ENCODE data around the gene GTF2IRD1. TPM values are rescaled to one million over a fixed set of nuclear protein-coding genes. Genes with fewer than 3 reads are reported as not detected.

GTF2IRD1 gene
- total and polyA plus RNA-seq, 2 of the 13 experiments (the other 11 are each of a cell fraction or from before 2014, with no cell fraction given): 16.5 to 26.7 TPM

- FAIRE-seq: no peak
- intact Hi-C loops (cut with micrococcal nuclease; ENCODE audit: unreplicated experiment): no loop called here
Measured at GRCh38 chr7:74499835-74500388, 46.2 kb downstream of the GTF2IRD1 start.

DNA sequence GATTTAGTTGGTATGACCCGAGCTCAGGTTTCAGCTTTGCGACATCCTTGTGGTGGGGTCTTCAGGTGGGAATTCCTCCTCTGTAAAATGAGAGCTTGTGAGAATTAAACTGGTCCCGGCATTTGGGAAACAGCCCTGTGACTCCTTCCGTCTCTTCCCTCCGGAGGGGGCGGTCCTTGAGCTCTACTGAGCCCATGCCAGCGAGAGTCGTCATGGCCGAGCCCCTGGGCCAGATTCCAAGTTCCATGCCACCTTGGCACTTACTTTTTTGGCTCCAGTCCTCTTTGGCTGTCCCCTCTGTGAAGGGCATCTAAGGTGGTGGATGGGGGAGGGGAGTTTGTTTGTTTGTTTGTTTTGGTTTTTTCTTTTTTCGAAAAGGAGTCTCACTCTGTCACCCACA, 47.6 kb downstream of the GTF2IRD1 start:
- Histone ChIP-seq H3K9me3 (ENCODE audit: low read length) (no peaks in the 10 kb centered on the region), H3K36me3 (replicated peaks in 1 of 2; ENCODE audit: control insufficient read depth in 1 of 2, insufficient read depth in 2 of 2, low read length in 2 of 2) (peaks cover 1 to 5% of the 10 kb centered on the region in 2 experiments; a peak in 2 of 5 replicates), H3K4me2 (ENCODE audit: low read depth, low read length) (no peak overlapping the region), H2AFZ (ENCODE audit: low read length) (no peak overlapping the region), H3K27ac (ENCODE audit: extremely low read length, insufficient read depth, low read length) (no peak overlapping the region), H3K79me2 (ENCODE audit: insufficient read depth, low read length) (peaks cover 8% of the 10 kb centered on the region), H3K27me3 (ENCODE audit: control insufficient read depth in 1 of 2, insufficient read depth in 2 of 2, low read length in 2 of 2) (no peaks in the 10 kb centered on the region), H3K4me1 (ENCODE audit: insufficient read depth, low read length) (peaks cover 21% of the 10 kb centered on the region), H3K4me3 (replicated peaks in 1 of 3; ENCODE audit: insufficient read depth in 1 of 3, low read depth in 2 of 3, low read length in 3 of 3) (no peak overlapping the region), H4K20me1 (ENCODE audit: insufficient read depth, low read length) (peaks cover 7% of the 10 kb centered on the region; the same call in 1 of the 2 replicates), H3K9ac (ENCODE audit: insufficient read depth, low read depth, low read length) (no peak overlapping the region)
- in situ Hi-C loops (cut with HindIII; ENCODE audit: extremely low pct_ligation_motif_present, low pct_unique_long_range_greater_than_20kb) (no loop called here), intact Hi-C loops (cut with micrococcal nuclease; ENCODE audit: unreplicated experiment) (no loop called here)
- ChIA-PET CTCF (ENCODE audit: low intra/inter-chr PET ratio, low total read pairs) (no interaction called here), POLR2A (no interaction called here)
- BruUV-seq (replicated peaks): no TSS peak
- 95% methylated on average over 9 of the region's 10 CpGs for WGBS (ENCODE audit: low lambda C conversion rate)
- no peak for FAIRE-seq
- DNase-seq (ENCODE audit: low spot score): no peak
- no peak for ATAC-seq
- TF ChIP-seq, protein P1, sequence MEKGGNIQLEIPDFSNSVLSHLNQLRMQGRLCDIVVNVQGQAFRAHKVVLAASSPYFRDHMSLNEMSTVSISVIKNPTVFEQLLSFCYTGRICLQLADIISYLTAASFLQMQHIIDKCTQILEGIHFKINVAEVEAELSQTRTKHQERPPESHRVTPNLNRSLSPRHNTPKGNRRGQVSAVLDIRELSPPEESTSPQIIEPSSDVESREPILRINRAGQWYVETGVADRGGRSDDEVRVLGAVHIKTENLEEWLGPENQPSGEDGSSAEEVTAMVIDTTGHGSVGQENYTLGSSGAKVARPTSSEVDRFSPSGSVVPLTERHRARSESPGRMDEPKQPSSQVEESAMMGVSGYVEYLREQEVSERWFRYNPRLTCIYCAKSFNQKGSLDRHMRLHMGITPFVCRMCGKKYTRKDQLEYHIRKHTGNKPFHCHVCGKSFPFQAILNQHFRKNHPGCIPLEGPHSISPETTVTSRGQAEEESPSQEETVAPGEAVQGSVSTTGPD (CRISPR knock-in tag; IDR thresholded peaks at IDR 0.05): no peak
- TF ChIP-seq, protein P2, sequence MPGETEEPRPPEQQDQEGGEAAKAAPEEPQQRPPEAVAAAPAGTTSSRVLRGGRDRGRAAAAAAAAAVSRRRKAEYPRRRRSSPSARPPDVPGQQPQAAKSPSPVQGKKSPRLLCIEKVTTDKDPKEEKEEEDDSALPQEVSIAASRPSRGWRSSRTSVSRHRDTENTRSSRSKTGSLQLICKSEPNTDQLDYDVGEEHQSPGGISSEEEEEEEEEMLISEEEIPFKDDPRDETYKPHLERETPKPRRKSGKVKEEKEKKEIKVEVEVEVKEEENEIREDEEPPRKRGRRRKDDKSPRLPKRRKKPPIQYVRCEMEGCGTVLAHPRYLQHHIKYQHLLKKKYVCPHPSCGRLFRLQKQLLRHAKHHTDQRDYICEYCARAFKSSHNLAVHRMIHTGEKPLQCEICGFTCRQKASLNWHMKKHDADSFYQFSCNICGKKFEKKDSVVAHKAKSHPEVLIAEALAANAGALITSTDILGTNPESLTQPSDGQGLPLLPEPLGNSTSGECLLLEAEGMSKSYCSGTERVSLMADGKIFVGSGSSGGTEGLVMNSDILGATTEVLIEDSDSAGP (CRISPR knock-in tag; IDR thresholded peaks at IDR 0.05; ENCODE audit: borderline replicate concordance): no peak
- no peak for TF ChIP-seq ZNF160 (CRISPR knock-in tag; IDR thresholded peaks at IDR 0.05)
- no peak for TF ChIP-seq RFX3 (CRISPR knock-in tag; IDR thresholded peaks at IDR 0.05)
- TF ChIP-seq HOXA9 (CRISPR knock-in tag; IDR thresholded peaks at IDR 0.05; ENCODE audit: borderline replicate concordance): no peak
- TF ChIP-seq GPN1 (CRISPR knock-in tag; IDR thresholded peaks at IDR 0.05; ENCODE audit: borderline replicate concordance): no peak
- no peak for TF ChIP-seq ZFP62 (CRISPR knock-in tag; IDR thresholded peaks at IDR 0.05)
- no peak for TF ChIP-seq ATM (IDR thresholded peaks at IDR 0.05; ENCODE audit: borderline replicate concordance)
- no peak for TF ChIP-seq ZNF883 (CRISPR knock-in tag; IDR thresholded peaks at IDR 0.05; ENCODE audit: not compliant biosample characterization)
- no peak for TF ChIP-seq XBP1 (CRISPR knock-in tag; IDR thresholded peaks at IDR 0.05)

More at GRCh38 chr7:74499835-74500388, 46.2 kb downstream of the GTF2IRD1 start:
- TSS peak; percentile 45 for BruUV-seq (replicated peaks)
- no peak for TF ChIP-seq MEF2D (CRISPR knock-in tag; IDR thresholded peaks at IDR 0.05)
- TF ChIP-seq ESRRA (CRISPR knock-in tag; IDR thresholded peaks at IDR 0.05; ENCODE audit: low read depth): 0 out of 2 replicates have a peak, but pooled peaks have one; percentile 36
- TF ChIP-seq DBP (CRISPR knock-in tag; IDR thresholded peaks at IDR 0.05; ENCODE audit: not compliant biosample characterization): no peak
- TF ChIP-seq TARDBP (CRISPR knock-in tag; IDR thresholded peaks at IDR 0.05): 0 out of 2 replicates have a peak, but pooled peaks have one; percentile 25
- no peak for TF ChIP-seq RBFOX2 (IDR thresholded peaks at IDR 0.05; ENCODE audit: low read depth, low read length)
- Histone ChIP-seq H3K79me2 (ENCODE audit: insufficient read depth, low read length) (peaks cover 8% of the 10 kb centered on the region), H3K4me1 (ENCODE audit: insufficient read depth, low read length) (peaks cover 24% of the 10 kb centered on the region), H3K4me2 (ENCODE audit: low read depth, low read length) (no peak overlapping the region), H3K9me3 (ENCODE audit: low read length) (no peaks in the 10 kb centered on the region), H3K4me3 (replicated peaks in 1 of 3; ENCODE audit: insufficient read depth in 1 of 3, low read depth in 2 of 3, low read length in 3 of 3) (no peak overlapping the region), H2AFZ (ENCODE audit: low read length) (no peak overlapping the region), H3K9ac (ENCODE audit: insufficient read depth, low read depth, low read length) (no peak overlapping the region), H3K27me3 (ENCODE audit: control insufficient read depth in 1 of 2, insufficient read depth in 2 of 2, low read length in 2 of 2) (no peaks in the 10 kb centered on the region), H4K20me1 (ENCODE audit: insufficient read depth, low read length) (peaks cover 3% of the 10 kb centered on the region; the same call in 1 of the 2 replicates), H3K36me3 (replicated peaks in 1 of 2; ENCODE audit: control insufficient read depth in 1 of 2, insufficient read depth in 2 of 2, low read length in 2 of 2) (peaks cover 4 to 5% of the 10 kb centered on the region in 2 experiments; a peak in 2 of 5 replicates), H3K27ac (ENCODE audit: extremely low read length, insufficient read depth, low read length) (no peak overlapping the region)
- CTCF ChIA-PET (ENCODE audit: low intra/inter-chr PET ratio, low total read pairs): interaction anchor here (0.8 kb wide), 1 partner anchor 83 kb away, joined by 3 read pairs; no protein-coding TSS in a partner anchor
- no peak for DNase-seq (ENCODE audit: low spot score)
- ATAC-seq: peak; percentile 20; the same call in 1 of the 3 replicates
- 89% methylated on average over 5 of the region's 9 CpGs for WGBS (ENCODE audit: low lambda C conversion rate)
- POLR2A ChIA-PET: no interaction called here
- in situ Hi-C loops (cut with HindIII; ENCODE audit: extremely low pct_ligation_motif_present, low pct_unique_long_range_greater_than_20kb): no loop called here
